Measurements from ENCODE around the gene PRDX3.

Gene PRDX3

DNA sequence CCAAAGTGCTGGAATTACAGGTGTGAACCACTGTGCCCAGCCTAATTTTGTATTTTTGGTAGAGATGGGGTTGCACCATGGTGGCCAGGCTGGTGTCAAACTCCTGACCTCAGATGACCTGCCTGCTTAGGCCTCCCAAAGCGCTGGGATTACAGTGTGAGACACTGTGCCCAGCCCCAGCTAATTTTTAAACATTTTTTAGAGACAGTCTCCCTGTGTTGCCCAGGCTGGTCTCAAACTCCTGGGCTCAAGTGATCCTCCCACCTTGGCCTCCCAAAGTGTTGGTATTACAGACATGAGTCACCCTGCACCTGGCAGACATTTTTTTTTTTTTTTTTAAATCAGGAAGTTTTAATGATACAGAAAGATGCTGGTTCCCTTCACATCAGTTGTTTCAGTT is 59.2 kb downstream of the PRDX3 start:
- DNase-seq, result no peak

DNA sequence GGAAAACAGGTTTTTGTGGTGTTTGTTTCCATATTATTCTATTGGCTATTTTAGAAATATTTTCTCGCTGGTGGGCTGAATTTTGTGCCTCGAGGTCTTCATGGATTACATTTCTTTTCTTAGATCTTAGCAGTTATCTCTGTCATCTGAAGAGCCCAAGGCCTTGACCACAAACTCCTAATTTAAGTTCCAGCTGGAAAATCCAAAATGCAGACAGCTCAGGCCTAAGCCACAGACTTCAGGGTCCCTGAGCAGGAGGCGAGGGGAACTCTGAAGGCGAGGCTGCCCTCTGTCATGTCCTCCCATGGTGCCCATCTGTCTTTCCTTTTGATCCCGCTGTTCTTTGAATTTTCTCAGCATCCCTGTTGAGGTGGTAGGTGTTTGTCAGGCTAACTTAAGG is 60.4 kb downstream of the PRDX3 start:
- no peak for DNase-seq

All from fibroblast of skin of right quadriceps (primary cell).